Bronchial epithelial cell (primary cell): ENCODE results near the gene SELENOO. TPM values are rescaled to one million over a fixed set of nuclear protein-coding genes. Genes with fewer than 3 reads are reported as not detected.

Experiments used
- DNase-seq: peaks from one replicate; pipeline ENCODE4 v3.0.0-alpha.2; 2010; ENCODE audit warnings: low read depth
- FAIRE-seq: peaks from 2 replicates; lab custom pipeline; 2011; peaks lifted over from hg19 to GRCh38; lab: Jason Lieb, UNC
- H3K27me3 ChIP-seq: 2 replicates; pipeline ENCODE4 v1.5.1; 2011; ENCODE audit warnings: low read length; ENCODE audit not compliant: control insufficient read depth, insufficient read depth
- H3K36me3 ChIP-seq: 2 replicates; pipeline ENCODE4 v1.5.1; 2011; ENCODE audit warnings: low read length; ENCODE audit not compliant: control insufficient read depth, insufficient read depth
- H3K4me3 ChIP-seq: 2 replicates; pipeline ENCODE4 v1.5.1; 2011; ENCODE audit warnings: mild to moderate bottlenecking, low read depth, low read length, control low read depth
- CTCF ChIP-seq: IDR thresholded peaks from 2 replicates; pipeline ENCODE4 v1.5.1; 2011; ENCODE audit warnings: mild to moderate bottlenecking, moderate library complexity, low read length, control low read depth, inconsistent platforms; ENCODE audit not compliant: insufficient read depth, severe bottlenecking
- total RNA-seq: library from RNA; depleted of rRNA; stranded (reverse); fragments of >200 nt; gene quantifications from 2 replicates; pipeline ENCODE4 v1.2.1, GENCODE V29; 2014

SELENOO gene
- total RNA-seq, 1 donor from 2014 or later: 20.8 TPM

- Histone ChIP-seq H3K4me3 (no peak overlapping the region), H3K36me3 (no peaks in the 10 kb centered on the region), H3K27me3 (peaks cover 3% of the 10 kb centered on the region)
- TF ChIP-seq CTCF: no peak
- FAIRE-seq (no peak), DNase-seq (no peak)
Observed at GRCh38 chr22:50173311-50173982, 27.4 kb upstream of the SELENOO start.

- TF ChIP-seq CTCF: no peak
- Histone ChIP-seq H3K27me3 (peaks cover 1% of the 10 kb centered on the region), H3K4me3 (no peak overlapping the region), H3K36me3 (no peaks in the 10 kb centered on the region)
- FAIRE-seq (no peak), DNase-seq (no peak)
Observed at GRCh38 chr22:50173983-50174355, 26.8 kb upstream of the SELENOO start.

GRCh38 chr22:50174382-50175190 lies 26.2 kb upstream of the SELENOO start:
- no peak for FAIRE-seq
- H3K4me3 ChIP-seq: no peak overlapping the region
- H3K27me3 ChIP-seq: no peaks in the 10 kb centered on the region
- no peak for TF ChIP-seq CTCF
- no peak for DNase-seq
- H3K36me3 ChIP-seq: no peaks in the 10 kb centered on the region

- no peak for TF ChIP-seq CTCF
- Histone ChIP-seq H3K36me3 (no peaks in the 10 kb centered on the region), H3K4me3 (no peak overlapping the region), H3K27me3 (no peaks in the 10 kb centered on the region)
- FAIRE-seq: no peak
- no peak for DNase-seq
Observed at GRCh38 chr22:50175191-50175461, 25.7 kb upstream of the SELENOO start.

GRCh38 chr22:50175921-50176849 lies 24.6 kb upstream of the SELENOO start:
- no peak for TF ChIP-seq CTCF
- H3K4me3 ChIP-seq: no peak overlapping the region
- no peaks in the 10 kb centered on the region for H3K36me3 ChIP-seq
- FAIRE-seq (no peak), DNase-seq (no peak)
- no peaks in the 10 kb centered on the region for H3K27me3 ChIP-seq
